ENCODE data around the gene SCRN1. TPM values are rescaled to one million over a fixed set of nuclear protein-coding genes. Genes with fewer than 3 reads are reported as not detected.

Gene SCRN1
- total and polyA plus RNA-seq, 2 donors (not counting 1 experiment from before 2014, with no cell fraction given), result 124 to 142 TPM

DNA sequence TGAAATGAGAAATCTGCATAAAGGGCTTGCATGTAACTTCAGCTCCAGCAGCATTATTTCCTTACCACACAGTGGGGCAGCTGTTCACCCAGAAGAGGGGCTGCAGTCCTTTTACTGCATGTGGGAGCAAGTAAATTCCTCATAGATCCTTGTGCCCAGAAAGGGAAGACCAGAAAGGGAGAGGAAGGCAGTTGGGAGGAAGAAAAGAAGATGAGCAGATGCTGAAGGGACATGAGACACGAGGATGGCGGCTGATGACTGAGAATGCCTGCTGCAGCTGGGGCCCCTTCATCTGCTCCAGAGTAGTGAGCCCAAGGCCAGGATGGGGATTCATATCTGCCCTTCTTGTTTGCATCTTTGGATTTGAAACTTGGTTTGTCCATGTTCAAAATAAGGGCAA, 102.8 kb downstream of the SCRN1 start:
- Histone ChIP-seq H4K20me1 (ENCODE audit: control insufficient read depth, extremely low read depth, insufficient read depth, low read length) (no peaks in the 10 kb centered on the region), H3K4me3 (replicated peaks in 1 of 4; ENCODE audit: control extremely low read depth in 1 of 4, insufficient read depth in 1 of 4, low read depth in 3 of 4, low read length in 4 of 4) (no peak overlapping the region), H3K9ac (ENCODE audit: insufficient read depth, low read length) (no peak overlapping the region), H3K4me1 (ENCODE audit: control insufficient read depth, extremely low read depth, insufficient read depth, low read length) (no peaks in the 10 kb centered on the region), H3K79me2 (ENCODE audit: control insufficient read depth, insufficient read depth, low read length) (no peaks in the 10 kb centered on the region), H3K36me3 (ENCODE audit: control insufficient read depth, insufficient read depth, low read length) (no peaks in the 10 kb centered on the region), H2AFZ (ENCODE audit: low read length) (no peak overlapping the region), H3K9me3 (ENCODE audit: control insufficient read depth, insufficient read depth, low read depth, low read length) (no peaks in the 10 kb centered on the region), H3K27ac (ENCODE audit: insufficient read depth, low read length) (no peak overlapping the region), H3K4me2 (ENCODE audit: extremely low read depth, insufficient read depth, low read length) (no peak overlapping the region), H3K27me3 (ENCODE audit: control insufficient read depth, insufficient read depth, low read length) (no peaks in the 10 kb centered on the region)
- TF ChIP-seq EZH2 (IDR thresholded peaks at IDR 0.05; ENCODE audit: low read length, missing control alignments), result no peak
- TF ChIP-seq, protein P1, sequence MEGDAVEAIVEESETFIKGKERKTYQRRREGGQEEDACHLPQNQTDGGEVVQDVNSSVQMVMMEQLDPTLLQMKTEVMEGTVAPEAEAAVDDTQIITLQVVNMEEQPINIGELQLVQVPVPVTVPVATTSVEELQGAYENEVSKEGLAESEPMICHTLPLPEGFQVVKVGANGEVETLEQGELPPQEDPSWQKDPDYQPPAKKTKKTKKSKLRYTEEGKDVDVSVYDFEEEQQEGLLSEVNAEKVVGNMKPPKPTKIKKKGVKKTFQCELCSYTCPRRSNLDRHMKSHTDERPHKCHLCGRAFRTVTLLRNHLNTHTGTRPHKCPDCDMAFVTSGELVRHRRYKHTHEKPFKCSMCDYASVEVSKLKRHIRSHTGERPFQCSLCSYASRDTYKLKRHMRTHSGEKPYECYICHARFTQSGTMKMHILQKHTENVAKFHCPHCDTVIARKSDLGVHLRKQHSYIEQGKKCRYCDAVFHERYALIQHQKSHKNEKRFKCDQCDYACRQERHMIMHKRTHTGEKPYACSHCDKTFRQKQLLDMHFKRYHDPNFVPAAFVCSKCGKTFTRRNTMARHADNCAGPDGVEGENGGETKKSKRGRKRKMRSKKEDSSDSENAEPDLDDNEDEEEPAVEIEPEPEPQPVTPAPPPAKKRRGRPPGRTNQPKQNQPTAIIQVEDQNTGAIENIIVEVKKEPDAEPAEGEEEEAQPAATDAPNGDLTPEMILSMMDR (conservative IDR thresholded peaks at IDR 0.05 in 1 of 2, IDR thresholded peaks at IDR 0.05 in 1 of 2; ENCODE audit: low read depth in 1 of 2, low read length in 2 of 2), result no peak
- DNase-seq (ENCODE audit: low read depth in 2 of 2), result no peak

DNA sequence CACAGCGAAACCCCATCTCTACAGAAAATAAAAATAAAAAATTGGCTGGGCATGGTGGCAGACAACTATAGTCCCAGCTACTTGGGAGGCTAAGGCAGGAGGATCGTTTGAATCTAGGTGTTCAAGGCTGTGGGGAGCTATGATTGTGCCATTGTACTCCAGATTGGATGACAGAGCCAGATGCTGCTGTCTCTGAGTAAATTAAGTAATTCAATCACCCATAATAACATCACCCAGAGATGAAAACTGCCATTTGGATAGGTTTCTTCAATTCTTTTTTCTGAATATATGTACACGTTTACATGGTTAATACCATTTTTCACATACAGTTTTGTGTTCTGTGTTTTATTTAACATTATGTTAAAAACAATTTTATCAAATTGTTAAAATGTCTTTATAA, 104.0 kb downstream of the SCRN1 start:
- no peak overlapping the region for H3K4me2 ChIP-seq (ENCODE audit: extremely low read depth, insufficient read depth, low read length)
- no peak overlapping the region for H3K4me3 ChIP-seq (replicated peaks in 1 of 4; ENCODE audit: control extremely low read depth in 1 of 4, insufficient read depth in 1 of 4, low read depth in 3 of 4, low read length in 4 of 4)
- no peaks in the 10 kb centered on the region for H3K27me3 ChIP-seq (ENCODE audit: control insufficient read depth, insufficient read depth, low read length)
- TF ChIP-seq, protein P1 (conservative IDR thresholded peaks at IDR 0.05 in 1 of 2, IDR thresholded peaks at IDR 0.05 in 1 of 2; ENCODE audit: low read depth in 1 of 2, low read length in 2 of 2), result no peak
- TF ChIP-seq EZH2 (IDR thresholded peaks at IDR 0.05; ENCODE audit: low read length, missing control alignments), result no peak
- no peak overlapping the region for H3K9ac ChIP-seq (ENCODE audit: insufficient read depth, low read length)
- no peak overlapping the region for H3K27ac ChIP-seq (ENCODE audit: insufficient read depth, low read length)
- H3K4me1 ChIP-seq (ENCODE audit: control insufficient read depth, extremely low read depth, insufficient read depth, low read length), result no peaks in the 10 kb centered on the region
- H4K20me1 ChIP-seq (ENCODE audit: control insufficient read depth, extremely low read depth, insufficient read depth, low read length), result no peaks in the 10 kb centered on the region
- no peak overlapping the region for H2AFZ ChIP-seq (ENCODE audit: low read length)
- H3K79me2 ChIP-seq (ENCODE audit: control insufficient read depth, insufficient read depth, low read length), result no peaks in the 10 kb centered on the region
- H3K9me3 ChIP-seq (ENCODE audit: control insufficient read depth, insufficient read depth, low read depth, low read length), result no peaks in the 10 kb centered on the region
- no peaks in the 10 kb centered on the region for H3K36me3 ChIP-seq (ENCODE audit: control insufficient read depth, insufficient read depth, low read length)
- DNase-seq (ENCODE audit: low read depth in 2 of 2), result no peak

- Histone ChIP-seq H3K27me3 (ENCODE audit: control insufficient read depth, insufficient read depth, low read length) (no peaks in the 10 kb centered on the region), H3K4me2 (ENCODE audit: extremely low read depth, insufficient read depth, low read length) (no peak overlapping the region), H3K9ac (ENCODE audit: insufficient read depth, low read length) (no peak overlapping the region), H3K4me3 (replicated peaks in 1 of 4; ENCODE audit: control extremely low read depth in 1 of 4, insufficient read depth in 1 of 4, low read depth in 3 of 4, low read length in 4 of 4) (no peak overlapping the region), H2AFZ (ENCODE audit: low read length) (no peak overlapping the region), H3K27ac (ENCODE audit: insufficient read depth, low read length) (no peak overlapping the region), H3K4me1 (ENCODE audit: control insufficient read depth, extremely low read depth, insufficient read depth, low read length) (no peaks in the 10 kb centered on the region), H4K20me1 (ENCODE audit: control insufficient read depth, extremely low read depth, insufficient read depth, low read length) (no peaks in the 10 kb centered on the region), H3K9me3 (ENCODE audit: control insufficient read depth, insufficient read depth, low read depth, low read length) (no peaks in the 10 kb centered on the region), H3K79me2 (ENCODE audit: control insufficient read depth, insufficient read depth, low read length) (no peaks in the 10 kb centered on the region), H3K36me3 (ENCODE audit: control insufficient read depth, insufficient read depth, low read length) (no peaks in the 10 kb centered on the region)
- no peak for DNase-seq (ENCODE audit: low read depth in 2 of 2)
- TF ChIP-seq, protein P1 (conservative IDR thresholded peaks at IDR 0.05 in 1 of 2, IDR thresholded peaks at IDR 0.05 in 1 of 2; ENCODE audit: low read depth in 1 of 2, low read length in 2 of 2), result no peak
- no peak for TF ChIP-seq EZH2 (IDR thresholded peaks at IDR 0.05; ENCODE audit: low read length, missing control alignments)
Measured at GRCh38 chr7:29884399-29885272, 105.0 kb downstream of the SCRN1 start.

Measured in fibroblast of lung (primary cell).